Gastrocnemius medialis (tissue), 4 donors: ENCODE results near the gene CACNA1C.

ENCODE experiments used
- POLR2A ChIP-seq, 2 donors: fragments of 450-650 bp; IDR thresholded peaks; one replicate each; pipeline ENCODE4 v1.6.1; 2017; ENCODE audit warnings: antibody characterized with exemption in 2 of 2, mild to moderate bottlenecking in 2 of 2, moderate library complexity in 2 of 2
- TF ChIP-seq, protein P1 (sequence below), 5 experiments: fragments of 450-650 bp in 3 of 5; fragments of 200-600 bp in 2 of 5; sonication (generic) in 2 of 5; IDR thresholded peaks in 4 of 5; conservative IDR thresholded peaks in 1 of 5; 1 replicate in 4 of 5; 2 replicates in 1 of 5; pipeline ENCODE4 v1.5.1; 2016 to 2019; ENCODE audit warnings: antibody characterized with exemption in 5 of 5, mild to moderate bottlenecking in 3 of 5, moderate library complexity in 3 of 5

DNA sequence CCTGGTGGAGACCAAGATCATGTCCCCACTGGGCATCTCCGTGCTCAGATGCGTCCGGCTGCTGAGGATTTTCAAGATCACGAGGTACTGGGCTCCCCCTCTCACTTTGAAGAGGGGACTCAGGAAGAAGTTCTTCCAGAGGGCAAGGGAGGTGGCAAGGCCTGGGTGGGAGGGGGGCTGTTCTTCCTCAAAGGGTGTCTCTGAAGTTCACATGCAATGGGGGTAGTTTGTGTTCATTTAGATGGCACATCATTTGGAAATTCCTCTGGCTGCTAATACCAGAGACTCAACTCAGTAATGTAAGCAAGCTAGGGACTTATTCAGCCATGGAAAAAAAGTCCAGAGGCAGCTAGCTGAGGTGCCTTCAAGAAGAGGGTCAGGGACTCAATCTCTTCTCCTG lies 514.9 kb downstream of the CACNA1C start:
- TF ChIP-seq POLR2A (IDR thresholded peaks at IDR 0.05): no peak
- TF ChIP-seq, protein P1, sequence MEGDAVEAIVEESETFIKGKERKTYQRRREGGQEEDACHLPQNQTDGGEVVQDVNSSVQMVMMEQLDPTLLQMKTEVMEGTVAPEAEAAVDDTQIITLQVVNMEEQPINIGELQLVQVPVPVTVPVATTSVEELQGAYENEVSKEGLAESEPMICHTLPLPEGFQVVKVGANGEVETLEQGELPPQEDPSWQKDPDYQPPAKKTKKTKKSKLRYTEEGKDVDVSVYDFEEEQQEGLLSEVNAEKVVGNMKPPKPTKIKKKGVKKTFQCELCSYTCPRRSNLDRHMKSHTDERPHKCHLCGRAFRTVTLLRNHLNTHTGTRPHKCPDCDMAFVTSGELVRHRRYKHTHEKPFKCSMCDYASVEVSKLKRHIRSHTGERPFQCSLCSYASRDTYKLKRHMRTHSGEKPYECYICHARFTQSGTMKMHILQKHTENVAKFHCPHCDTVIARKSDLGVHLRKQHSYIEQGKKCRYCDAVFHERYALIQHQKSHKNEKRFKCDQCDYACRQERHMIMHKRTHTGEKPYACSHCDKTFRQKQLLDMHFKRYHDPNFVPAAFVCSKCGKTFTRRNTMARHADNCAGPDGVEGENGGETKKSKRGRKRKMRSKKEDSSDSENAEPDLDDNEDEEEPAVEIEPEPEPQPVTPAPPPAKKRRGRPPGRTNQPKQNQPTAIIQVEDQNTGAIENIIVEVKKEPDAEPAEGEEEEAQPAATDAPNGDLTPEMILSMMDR (IDR thresholded peaks at IDR 0.05 in 4 of 5, conservative IDR thresholded peaks at IDR 0.05 in 1 of 5): no peak
